HG03280 (cell line): ENCODE measurements around the gene CSMD2.
A peak's percentile ranks its signal among the peaks of the same experiment; 100 is the strongest.
"Not testable (repeated sequence)": the region's sequence is repeated elsewhere in the genome, so short reads cannot be mapped to it uniquely, and the experiment has no call there.

Experiments
- ATAC-seq: cut with Tn5 transposase; IDR thresholded peaks from one replicate; pipeline ENCODE4 v1.9.1; 2021; ENCODE audit warnings: mild to moderate bottlenecking, moderate library complexity; ENCODE audit not compliant: unreplicated experiment

Gene CSMD2

GRCh38 chr1:33516428-33516827, 648.6 kb downstream of the CSMD2 start:
- no peak for ATAC-seq

GRCh38 chr1:33515607-33516006, 649.4 kb downstream of the CSMD2 start:
- no peak for ATAC-seq

GRCh38 chr1:33515112-33515511, 649.9 kb downstream of the CSMD2 start:
- no peak for ATAC-seq

GRCh38 chr1:33512226-33513011, 652.6 kb downstream of the CSMD2 start:
- ATAC-seq, result no peak

- not testable (repeated sequence) for ATAC-seq
Measured at GRCh38 chr1:33509276-33509675, 655.8 kb downstream of the CSMD2 start.

GRCh38 chr1:33508151-33508550, 656.9 kb downstream of the CSMD2 start:
- ATAC-seq, result no peak

- ATAC-seq, result no peak
Measured at GRCh38 chr1:33507661-33508060, 657.4 kb downstream of the CSMD2 start.

GRCh38 chr1:33503506-33503905, 661.5 kb downstream of the CSMD2 start:
- no peak for ATAC-seq

- no peak for ATAC-seq
Measured at GRCh38 chr1:33502726-33503125, 662.3 kb downstream of the CSMD2 start.

- no peak for ATAC-seq
Measured at GRCh38 chr1:33501774-33502173, 663.3 kb downstream of the CSMD2 start.

- ATAC-seq, result no peak
Measured at GRCh38 chr1:33501309-33501708, 663.7 kb downstream of the CSMD2 start.

GRCh38 chr1:33500547-33500946, 664.5 kb downstream of the CSMD2 start:
- ATAC-seq, result no peak

- no peak for ATAC-seq
Measured at GRCh38 chr1:33497410-33497809, 667.6 kb downstream of the CSMD2 start.

GRCh38 chr1:33494929-33495328, 670.1 kb downstream of the CSMD2 start:
- no peak for ATAC-seq

GRCh38 chr1:33488624-33489023, 676.4 kb downstream of the CSMD2 start:
- no peak for ATAC-seq

- ATAC-seq, result no peak
Measured at GRCh38 chr1:33482412-33482811, 682.6 kb downstream of the CSMD2 start.

- ATAC-seq, result no peak
Measured at GRCh38 chr1:33477451-33477850, 687.6 kb downstream of the CSMD2 start.

- no peak for ATAC-seq
Measured at GRCh38 chr1:33473900-33474299, 691.1 kb downstream of the CSMD2 start.

GRCh38 chr1:33472269-33472980, 692.6 kb downstream of the CSMD2 start, which contains the start of gene ZSCAN20:
TSS of gene ZSCAN20 (plus strand) at chr1:33472645. CDS start at chr1:33479289, 6,644 bp downstream.
- ATAC-seq, result peak; percentile 91

GRCh38 chr1:33471416-33471815, 693.6 kb downstream of the CSMD2 start:
- no peak for ATAC-seq

GRCh38 chr1:33470495-33471012, 694.5 kb downstream of the CSMD2 start:
- ATAC-seq, result no peak

- no peak for ATAC-seq
Measured at GRCh38 chr1:33469691-33470090, 695.3 kb downstream of the CSMD2 start.
